Measurements from ENCODE around the gene PUS1. TPM values are rescaled to one million over a fixed set of nuclear protein-coding genes. Genes with fewer than 3 reads are reported as not detected.
A peak's percentile ranks its signal among the peaks of the same experiment; 100 is the strongest.

The PUS1 gene
- total and polyA plus RNA-seq, 7 donors: 11.7 to 46.8 (median 20.1) TPM

GRCh38 chr12:131930510-131930909 lies 1.4 kb downstream of the PUS1 start:
- H3K36me3 ChIP-seq (ENCODE audit: insufficient read depth in 1 of 2, low read depth in 1 of 2): peaks cover 5 to 46% of the 10 kb centered on the region in 2 donors
- no peak for TF ChIP-seq CTCF (IDR thresholded peaks at IDR 0.05)
- H3K9me3 ChIP-seq: no peaks in the 10 kb centered on the region
- H3K27ac ChIP-seq: no peak overlapping the region
- intact Hi-C loops (cut with DNase I): loop anchor here in 1 of 2 donors (2.0 kb wide), 1 partner anchor 18 kb away; the partner anchor contains the start of gene EP400
- H3K4me3 ChIP-seq: peak overlapping the region; percentile 92
- ATAC-seq (no peak), DNase-seq (peak in 1 of 2 donors; percentile 12)
- H3K4me1 ChIP-seq: peaks cover 8% of the 10 kb centered on the region
- H3K27me3 ChIP-seq (ENCODE audit: insufficient read depth in 3 of 3, low read length in 2 of 3): no peaks in the 10 kb centered on the region
- 80 to 86% (median 82%) methylated on average over 9 of the region's 9 CpGs for WGBS, 3 donors

DNA sequence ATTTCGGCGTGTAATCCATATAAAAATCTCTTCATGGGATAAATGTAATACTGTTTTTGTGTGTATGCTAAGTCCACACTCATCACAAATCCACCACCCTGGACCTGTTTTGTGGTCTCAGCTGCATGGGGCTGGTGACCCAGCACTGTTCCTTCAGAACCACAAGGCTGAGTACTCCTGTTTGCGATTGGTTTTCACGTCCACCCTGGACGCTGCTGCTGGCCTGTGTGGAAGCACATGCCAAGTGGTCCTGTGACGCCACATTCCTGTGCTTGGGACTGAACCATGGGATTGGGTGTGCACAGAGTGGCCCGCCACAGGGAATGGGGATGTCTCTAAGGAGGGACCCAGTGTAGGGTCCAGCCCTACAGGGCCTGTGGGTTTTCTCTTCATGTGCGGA lies 4.3 kb downstream of the PUS1 start:
- intact Hi-C loops (cut with DNase I): no loop called here
- ATAC-seq: no peak
- no peak for TF ChIP-seq CTCF (IDR thresholded peaks at IDR 0.05)

GRCh38 chr12:131934535-131934934 lies 5.5 kb downstream of the PUS1 start:
- WGBS, 3 donors: 84 to 89% (median 87%) methylated on average over 11 of the region's 11 CpGs
- ATAC-seq (no peak), DNase-seq (peak in 1 of 2 donors; percentile 8)
- Histone ChIP-seq H3K36me3 (ENCODE audit: insufficient read depth in 1 of 2, low read depth in 1 of 2) (peaks cover 5 to 67% of the 10 kb centered on the region in 2 donors), H3K4me3 (no peak overlapping the region), H3K27ac (no peak overlapping the region), H3K4me1 (peaks cover 8% of the 10 kb centered on the region), H3K9me3 (no peaks in the 10 kb centered on the region), H3K27me3 (ENCODE audit: insufficient read depth in 3 of 3, low read length in 2 of 3) (no peaks in the 10 kb centered on the region)
- intact Hi-C loops (cut with DNase I): no loop called here
- TF ChIP-seq CTCF (IDR thresholded peaks at IDR 0.05): no peak

More for the DNA sequence above, 4.3 kb downstream of the PUS1 start:
- H3K4me3 ChIP-seq: no peak overlapping the region
- peaks cover 8% of the 10 kb centered on the region for H3K4me1 ChIP-seq
- no peaks in the 10 kb centered on the region for H3K9me3 ChIP-seq
- peak in 1 of 2 donors; percentile 39 for DNase-seq
- H3K27me3 ChIP-seq (ENCODE audit: insufficient read depth in 3 of 3, low read length in 2 of 3): no peaks in the 10 kb centered on the region
- 93 to 94% (median 93%) methylated on average over 8 of the region's 8 CpGs for WGBS, 3 donors
- H3K36me3 ChIP-seq (ENCODE audit: insufficient read depth in 1 of 2, low read depth in 1 of 2): peaks cover 5 to 60% of the 10 kb centered on the region in 2 donors
- no peak overlapping the region for H3K27ac ChIP-seq

GRCh38 chr12:131938082-131938481 lies 9.0 kb downstream of the PUS1 start:
- Histone ChIP-seq H3K4me1 (no peaks in the 10 kb centered on the region), H3K36me3 (ENCODE audit: insufficient read depth in 1 of 2, low read depth in 1 of 2) (peaks cover 5 to 80% of the 10 kb centered on the region in 2 donors), H3K27me3 (ENCODE audit: insufficient read depth in 3 of 3, low read length in 2 of 3) (no peaks in the 10 kb centered on the region), H3K27ac (no peak overlapping the region), H3K9me3 (no peaks in the 10 kb centered on the region), H3K4me3 (no peak overlapping the region)
- intact Hi-C loops (cut with DNase I): no loop called here
- ATAC-seq: no peak
- DNase-seq: peak in 1 of 2 donors; percentile 8
- 78 to 94% (median 89%) methylated on average over 7 of the region's 7 CpGs for WGBS, 3 donors
- no peak for TF ChIP-seq CTCF (IDR thresholded peaks at IDR 0.05)

- no peak for TF ChIP-seq CTCF (IDR thresholded peaks at IDR 0.05)
- Histone ChIP-seq H3K27me3 (ENCODE audit: insufficient read depth in 3 of 3, low read length in 2 of 3) (no peaks in the 10 kb centered on the region), H3K36me3 (ENCODE audit: insufficient read depth in 1 of 2, low read depth in 1 of 2) (peaks cover 5 to 80% of the 10 kb centered on the region in 2 donors), H3K4me1 (no peaks in the 10 kb centered on the region), H3K27ac (no peak overlapping the region), H3K4me3 (no peak overlapping the region), H3K9me3 (no peaks in the 10 kb centered on the region)
- intact Hi-C loops (cut with DNase I): no loop called here
- no peak for ATAC-seq
- DNase-seq: peak in 1 of 2 donors; percentile 30
- WGBS, 3 donors: 90 to 93% (median 91%) methylated on average over 16 of the region's 16 CpGs
These were observed 9.9 kb downstream of the PUS1 start for GRCh38 chr12:131939007-131939406.
